ENCODE data around the gene TBX1. TPM values are rescaled to one million over a fixed set of nuclear protein-coding genes. Genes with fewer than 3 reads are reported as not detected.

Gene TBX1
- total and polyA plus RNA-seq, 2 of the 13 experiments (the other 11 are each of a cell fraction or from before 2014, with no cell fraction given), result not detected

- TF ChIP-seq STAT6 (CRISPR knock-in tag; IDR thresholded peaks at IDR 0.05; ENCODE audit: borderline replicate concordance) (0 out of 2 replicates have a peak, but pooled peaks have one; percentile 67), E2F1 (CRISPR knock-in tag; IDR thresholded peaks at IDR 0.05) (no peak), MTA1 (CRISPR knock-in tag; IDR thresholded peaks at IDR 0.05; ENCODE audit: borderline replicate concordance) (peak; percentile 95), RAD21 (CRISPR knock-in tag; IDR thresholded peaks at IDR 0.05) (peak; percentile 99), ASH2L (IDR thresholded peaks at IDR 0.05; ENCODE audit: insufficient read length, low read depth, low read length) (peak; percentile 61), ZNF362 (CRISPR knock-in tag; IDR thresholded peaks at IDR 0.05; ENCODE audit: borderline replicate concordance) (no peak), ARNT2 (CRISPR knock-in tag; IDR thresholded peaks at IDR 0.05; ENCODE audit: low read depth) (peak; percentile 80), ZNF83 (CRISPR knock-in tag; IDR thresholded peaks at IDR 0.05; ENCODE audit: borderline replicate concordance) (peak; percentile 11; the same call in 1 of the 2 replicates), TFE3 (CRISPR knock-in tag; IDR thresholded peaks at IDR 0.05) (0 out of 2 replicates have a peak, but pooled peaks have one; percentile 20), ZNF18 (CRISPR knock-in tag; IDR thresholded peaks at IDR 0.05; ENCODE audit: insufficient replicate concordance) (peak; percentile 65), ZNF775 (CRISPR knock-in tag; IDR thresholded peaks at IDR 0.05; ENCODE audit: borderline replicate concordance) (0 out of 2 replicates have a peak, but pooled peaks have one; percentile 6), FOXA1 (IDR thresholded peaks at IDR 0.05) (no peak), FOXA1 (CRISPR knock-in tag; IDR thresholded peaks at IDR 0.05) (peak; percentile 96), ZNF724P (CRISPR knock-in tag; IDR thresholded peaks at IDR 0.05; ENCODE audit: borderline replicate concordance) (no peak), ERF (CRISPR knock-in tag; IDR thresholded peaks at IDR 0.05) (peak; percentile 72), HNF4G (IDR thresholded peaks at IDR 0.05; ENCODE audit: borderline replicate concordance, low read depth, low read length) (peak; percentile 46), HNF4G (CRISPR knock-in tag; IDR thresholded peaks at IDR 0.05; ENCODE audit: borderline replicate concordance, low read depth) (0 out of 2 replicates have a peak, but pooled peaks have one; percentile 47), SMAD1 (CRISPR knock-in tag; IDR thresholded peaks at IDR 0.05; ENCODE audit: borderline replicate concordance, low read depth) (peak; percentile 88; the same call in 1 of the 2 replicates), RARG (CRISPR knock-in tag; IDR thresholded peaks at IDR 0.05; ENCODE audit: low read depth) (no peak), ZNF263 (CRISPR knock-in tag; IDR thresholded peaks at IDR 0.05) (peak; percentile 54)
Observed at GRCh38 chr22:19730655-19731360, 29.8 kb upstream of the TBX1 start (continued).
